GM23338 (cell line): ENCODE measurements around the gene RUNX1. TPM values are rescaled to one million over a fixed set of nuclear protein-coding genes. Genes with fewer than 3 reads are reported as not detected.
A peak's percentile ranks its signal among the peaks of the same experiment; 100 is the strongest.

Experiments used
- ATAC-seq: fragments of 200-7000 bp; cut with Tn5 transposase; 3 replicates; pipeline ENCODE4 v1.9.1; 2020
- DNase-seq: peaks from one replicate; pipeline ENCODE4 v3.0.0-alpha.2; 2015; ENCODE audit warnings: low spot score
- H2AFZ ChIP-seq: fragments of 200-600 bp; sonication (generic); 2 replicates; pipeline ENCODE4 v1.8.0; 2016; ENCODE audit warnings: antibody characterized with exemption, mild to moderate bottlenecking, moderate library complexity
- H3F3A ChIP-seq: fragments of 200-600 bp; sonication (generic); replicated peaks from 2 replicates; pipeline ENCODE4 v1.8.0; 2017; ENCODE audit warnings: antibody characterized with exemption, mixed run types, low read depth
- H3K27ac ChIP-seq: fragments of 200-600 bp; sonication (generic); 2 replicates; pipeline ENCODE4 v1.6.1; 2016; ENCODE audit warnings: low read depth
- H3K27me3 ChIP-seq: fragments of 200-600 bp; sonication (generic); 2 replicates; pipeline ENCODE4 v1.8.0; 2016; ENCODE audit warnings: mild to moderate bottlenecking, mixed run types, moderate library complexity; ENCODE audit not compliant: insufficient read depth
- H3K36me3 ChIP-seq: fragments of 200-600 bp; sonication (generic); 2 replicates; pipeline ENCODE4 v1.8.0; 2016; ENCODE audit warnings: mild to moderate bottlenecking; ENCODE audit not compliant: insufficient read depth
- H3K4me1 ChIP-seq: fragments of 200-600 bp; sonication (generic); 2 replicates; pipeline ENCODE4 v1.8.0; 2016; ENCODE audit warnings: mild to moderate bottlenecking, moderate library complexity; ENCODE audit not compliant: insufficient read depth
- H3K4me2 ChIP-seq: fragments of 200-600 bp; sonication (generic); 2 replicates; pipeline ENCODE4 v1.7.1; 2017; ENCODE audit warnings: mixed run types
- H3K4me3 ChIP-seq: fragments of 200-600 bp; sonication (generic); 2 replicates; pipeline ENCODE4 v1.6.1; 2016; ENCODE audit warnings: mixed run types
- H3K79me2 ChIP-seq: fragments of 200-600 bp; sonication (generic); replicated peaks from 2 replicates; pipeline ENCODE4 v1.8.0; 2017; ENCODE audit warnings: mild to moderate bottlenecking; ENCODE audit not compliant: insufficient read depth
- H3K9me2 ChIP-seq: fragments of 200-600 bp; sonication (generic); 2 replicates; pipeline ENCODE4 v1.8.0; 2017; ENCODE audit not compliant: insufficient read depth
- H4K20me1 ChIP-seq: fragments of 200-600 bp; sonication (generic); replicated peaks from 2 replicates; pipeline ENCODE4 v1.8.0; 2017; ENCODE audit warnings: mild to moderate bottlenecking; ENCODE audit not compliant: insufficient read depth
- H3K27ac Mint-ChIP-seq: 2 replicates; pipeline ENCODE4 v1.8.0; 2020; ENCODE audit warnings: inconsistent platforms, mild to moderate bottlenecking, moderate library complexity, mixed read lengths
- H3K27me3 Mint-ChIP-seq: 3 replicates; pipeline ENCODE4 v1.8.0; 2022; ENCODE audit warnings: low read depth, mild to moderate bottlenecking, moderate library complexity, mixed read lengths, inconsistent platforms; ENCODE audit not compliant: insufficient read depth, poor library complexity
- H3K36me3 Mint-ChIP-seq: 3 replicates; pipeline ENCODE4 v1.8.0; 2021; ENCODE audit warnings: low read depth, mild to moderate bottlenecking, inconsistent platforms, moderate library complexity, mixed read lengths
- H3K4me1 Mint-ChIP-seq: 3 replicates; pipeline ENCODE4 v1.8.0; 2020; ENCODE audit warnings: mild to moderate bottlenecking, inconsistent platforms, mixed read lengths
- H3K4me3 Mint-ChIP-seq: 3 replicates; pipeline ENCODE4 v1.8.0; 2021; ENCODE audit warnings: moderate library complexity, mild to moderate bottlenecking, inconsistent platforms, mixed read lengths
- H3K9me3 Mint-ChIP-seq: 3 replicates; pipeline ENCODE4 v1.8.0; 2020; ENCODE audit warnings: moderate library complexity, mild to moderate bottlenecking, inconsistent platforms, mixed read lengths
- EZH2 ChIP-seq: fragments of 200-600 bp; sonication (generic); IDR thresholded peaks from one replicate; pipeline ENCODE4 v1.8.0; 2017; ENCODE audit warnings: antibody characterized with exemption, mild to moderate bottlenecking, low read depth; ENCODE audit not compliant: unreplicated experiment
- POLR2AphosphoS5 ChIP-seq: IDR thresholded peaks from 2 replicates; pipeline ENCODE4 v1.6.1; 2016; ENCODE audit warnings: antibody characterized with exemption, low read depth
- STAT1 ChIP-seq: IDR thresholded peaks from one replicate; pipeline ENCODE4 v1.6.1; 2016; ENCODE audit warnings: antibody characterized with exemption; ENCODE audit not compliant: unreplicated experiment
- ZNF114 ChIP-seq: fragments of 250-450 bp; sonication (Bioruptor Pico); IDR thresholded peaks from 2 replicates; pipeline ENCODE4 v1.5.0; 2020; ENCODE audit warnings: mild to moderate bottlenecking, moderate library complexity
- ZNF331 ChIP-seq: fragments of 250-450 bp; sonication (Bioruptor Pico); IDR thresholded peaks from 2 replicates; pipeline ENCODE4 v1.5.0; 2020; ENCODE audit warnings: low read depth, mild to moderate bottlenecking, moderate library complexity
- polyA plus RNA-seq: library from polyadenylated mRNA; unstranded; fragments of >200 nt; fragmentation: Nextera tagmentation; extraction: Ambion mirVana; gene quantifications from 2 replicates; pipeline ENCODE4 v1.2.1, GENCODE V29; 2016
- total RNA-seq: library from RNA; depleted of rRNA; stranded (reverse); fragments of >200 nt; shearing (Covaris generic); gene quantifications from 2 replicates; pipeline ENCODE4 v1.2.3, GENCODE V29; 2014
- TF ChIP-seq, protein P1 (sequence below): fragments of 250-450 bp; sonication (Bioruptor Pico); IDR thresholded peaks from 2 replicates; pipeline ENCODE4 v1.5.0; 2020; ENCODE audit warnings: mild to moderate bottlenecking, moderate library complexity

The RUNX1 gene
- total and polyA plus RNA-seq, 2 experiments from 2014 or later, result 0.29 to 1.1 TPM

DNA sequence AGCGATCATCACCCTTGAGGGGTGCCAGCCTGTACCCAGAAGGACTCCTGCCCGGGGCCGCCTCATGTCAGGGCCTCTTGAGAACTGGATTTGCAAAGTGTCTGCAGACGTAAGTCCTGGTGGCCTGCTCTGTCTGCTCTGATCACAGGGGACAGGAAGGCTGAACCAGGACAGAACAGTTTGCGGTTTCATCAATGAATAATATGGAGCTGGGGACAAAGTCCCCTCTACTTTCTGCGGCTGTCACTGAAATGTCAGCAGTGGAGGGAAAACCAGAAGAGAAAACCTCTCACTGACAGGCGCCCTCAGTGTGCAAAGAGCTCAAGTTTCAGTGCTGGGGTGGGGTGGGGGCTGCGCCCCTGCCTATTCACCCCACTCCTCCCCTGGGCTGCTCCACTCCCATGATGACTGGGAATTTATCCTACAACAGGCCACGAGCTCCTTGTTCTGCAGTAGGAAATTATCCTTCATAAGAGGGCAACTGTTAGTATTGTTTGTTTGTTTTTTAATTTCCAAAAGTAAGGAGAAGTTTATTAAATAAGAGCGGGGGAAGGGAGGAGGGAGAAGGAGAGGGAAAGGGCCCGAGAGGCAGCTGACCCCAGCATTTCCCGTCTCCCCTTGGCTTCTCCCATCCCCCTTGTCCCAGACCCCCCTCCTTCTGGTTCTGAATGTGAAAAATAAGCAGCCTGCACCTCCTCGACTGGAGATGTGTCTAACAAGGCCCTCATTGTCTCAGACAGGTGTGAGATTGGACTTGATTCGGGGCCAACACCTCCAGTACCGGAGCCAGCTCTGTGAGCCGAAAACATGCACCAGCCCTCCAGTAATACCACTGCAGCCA is 231.1 kb downstream of the RUNX1 start:
- Histone ChIP-seq H3K4me2 (peak overlapping the region; percentile 38; the same call in 1 of the 2 replicates), H3K27ac (no peak overlapping the region), H3K27me3 (no peaks in the 10 kb centered on the region), H3K9me2 (0 out of 2 replicates have a peak, but pooled peaks cover 4% of the 10 kb centered on the region), H2AFZ (peak overlapping the region; percentile 43), H3F3A (no peaks in the 10 kb centered on the region), H3K4me1 (peaks cover 10% of the 10 kb centered on the region; the same call in 1 of the 2 replicates), H3K79me2 (no peaks in the 10 kb centered on the region), H3K36me3 (no peaks in the 10 kb centered on the region), H4K20me1 (no peaks in the 10 kb centered on the region), H3K4me3 (no peak overlapping the region)
- Mint-ChIP-seq H3K36me3 (no peaks in the 10 kb centered on the region), H3K9me3 (no peaks in the 10 kb centered on the region), H3K4me3 (no peak overlapping the region), H3K4me1 (peaks cover 19% of the 10 kb centered on the region), H3K27me3 (peaks cover 9% of the 10 kb centered on the region), H3K27ac (no peak overlapping the region)
- ATAC-seq, result peak; percentile 57
- DNase-seq, result no peak
- TF ChIP-seq POLR2AphosphoS5 (no peak), ZNF331 (CRISPR knock-in tag) (no peak), EZH2 (no peak), STAT1 (no peak), ZNF114 (CRISPR knock-in tag) (no peak)
- TF ChIP-seq, protein P1, sequence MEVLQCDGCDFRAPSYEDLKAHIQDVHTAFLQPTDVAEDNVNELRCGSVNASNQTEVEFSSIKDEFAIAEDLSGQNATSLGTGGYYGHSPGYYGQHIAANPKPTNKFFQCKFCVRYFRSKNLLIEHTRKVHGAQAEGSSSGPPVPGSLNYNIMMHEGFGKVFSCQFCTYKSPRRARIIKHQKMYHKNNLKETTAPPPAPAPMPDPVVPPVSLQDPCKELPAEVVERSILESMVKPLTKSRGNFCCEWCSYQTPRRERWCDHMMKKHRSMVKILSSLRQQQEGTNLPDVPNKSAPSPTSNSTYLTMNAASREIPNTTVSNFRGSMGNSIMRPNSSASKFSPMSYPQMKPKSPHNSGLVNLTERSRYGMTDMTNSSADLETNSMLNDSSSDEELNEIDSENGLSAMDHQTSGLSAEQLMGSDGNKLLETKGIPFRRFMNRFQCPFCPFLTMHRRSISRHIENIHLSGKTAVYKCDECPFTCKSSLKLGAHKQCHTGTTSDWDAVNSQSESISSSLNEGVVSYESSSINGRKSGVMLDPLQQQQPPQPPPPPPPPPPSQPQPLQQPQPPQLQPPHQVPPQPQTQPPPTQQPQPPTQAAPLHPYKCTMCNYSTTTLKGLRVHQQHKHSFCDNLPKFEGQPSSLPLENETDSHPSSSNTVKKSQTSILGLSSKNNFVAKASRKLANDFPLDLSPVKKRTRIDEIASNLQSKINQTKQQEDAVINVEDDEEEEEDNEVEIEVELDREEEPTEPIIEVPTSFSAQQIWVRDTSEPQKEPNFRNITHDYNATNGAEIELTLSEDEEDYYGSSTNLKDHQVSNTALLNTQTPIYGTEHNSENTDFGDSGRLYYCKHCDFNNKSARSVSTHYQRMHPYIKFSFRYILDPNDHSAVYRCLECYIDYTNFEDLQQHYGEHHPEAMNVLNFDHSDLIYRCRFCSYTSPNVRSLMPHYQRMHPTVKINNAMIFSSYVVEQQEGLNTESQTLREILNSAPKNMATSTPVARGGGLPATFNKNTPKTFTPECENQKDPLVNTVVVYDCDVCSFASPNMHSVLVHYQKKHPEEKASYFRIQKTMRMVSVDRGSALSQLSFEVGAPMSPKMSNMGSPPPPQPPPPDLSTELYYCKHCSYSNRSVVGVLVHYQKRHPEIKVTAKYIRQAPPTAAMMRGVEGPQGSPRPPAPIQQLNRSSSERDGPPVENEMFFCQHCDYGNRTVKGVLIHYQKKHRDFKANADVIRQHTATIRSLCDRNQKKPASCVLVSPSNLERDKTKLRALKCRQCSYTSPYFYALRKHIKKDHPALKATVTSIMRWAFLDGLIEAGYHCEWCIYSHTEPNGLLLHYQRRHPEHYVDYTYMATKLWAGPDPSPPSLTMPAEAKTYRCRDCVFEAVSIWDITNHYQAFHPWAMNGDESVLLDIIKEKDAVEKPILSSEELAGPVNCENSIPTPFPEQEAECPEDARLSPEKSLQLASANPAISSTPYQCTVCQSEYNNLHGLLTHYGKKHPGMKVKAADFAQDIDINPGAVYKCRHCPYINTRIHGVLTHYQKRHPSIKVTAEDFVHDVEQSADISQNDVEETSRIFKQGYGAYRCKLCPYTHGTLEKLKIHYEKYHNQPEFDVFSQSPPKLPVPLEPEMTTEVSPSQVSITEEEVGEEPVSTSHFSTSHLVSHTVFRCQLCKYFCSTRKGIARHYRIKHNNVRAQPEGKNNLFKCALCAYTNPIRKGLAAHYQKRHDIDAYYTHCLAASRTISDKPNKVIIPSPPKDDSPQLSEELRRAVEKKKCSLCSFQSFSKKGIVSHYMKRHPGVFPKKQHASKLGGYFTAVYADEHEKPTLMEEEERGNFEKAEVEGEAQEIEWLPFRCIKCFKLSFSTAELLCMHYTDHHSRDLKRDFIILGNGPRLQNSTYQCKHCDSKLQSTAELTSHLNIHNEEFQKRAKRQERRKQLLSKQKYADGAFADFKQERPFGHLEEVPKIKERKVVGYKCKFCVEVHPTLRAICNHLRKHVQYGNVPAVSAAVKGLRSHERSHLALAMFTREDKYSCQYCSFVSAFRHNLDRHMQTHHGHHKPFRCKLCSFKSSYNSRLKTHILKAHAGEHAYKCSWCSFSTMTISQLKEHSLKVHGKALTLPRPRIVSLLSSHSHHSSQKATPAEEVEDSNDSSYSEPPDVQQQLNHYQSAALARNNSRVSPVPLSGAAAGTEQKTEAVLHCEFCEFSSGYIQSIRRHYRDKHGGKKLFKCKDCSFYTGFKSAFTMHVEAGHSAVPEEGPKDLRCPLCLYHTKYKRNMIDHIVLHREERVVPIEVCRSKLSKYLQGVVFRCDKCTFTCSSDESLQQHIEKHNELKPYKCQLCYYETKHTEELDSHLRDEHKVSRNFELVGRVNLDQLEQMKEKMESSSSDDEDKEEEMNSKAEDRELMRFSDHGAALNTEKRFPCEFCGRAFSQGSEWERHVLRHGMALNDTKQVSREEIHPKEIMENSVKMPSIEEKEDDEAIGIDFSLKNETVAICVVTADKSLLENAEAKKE (CRISPR knock-in tag), result no peak
